WTC11 (cell line): ENCODE measurements around the gene TTC28. TPM values are rescaled to one million over a fixed set of nuclear protein-coding genes. Genes with fewer than 3 reads are reported as not detected.
"Not testable (repeated sequence)": the region's sequence is repeated elsewhere in the genome, so short reads cannot be mapped to it uniquely, and the experiment has no call there.

Experiments
- ATAC-seq: fragments of 200-7000 bp; cut with Tn5 transposase; 2 replicates; pipeline ENCODE4 v1.10.0; 2021; ENCODE audit warnings: mild to moderate bottlenecking, moderate library complexity
- CTCF ChIA-PET: fragments of 300-600 bp; sonication (Branson Sonifier 250); formaldehyde crosslinking; loops from one replicate; lab custom pipeline; 2021; ENCODE audit warnings: antibody characterized with exemption; lab: Charles Lee
- POLR2A ChIA-PET: fragments of 350-600 bp; sonication (Branson Sonifier 250); formaldehyde crosslinking; loops from one replicate; lab custom pipeline; 2021; ENCODE audit warnings: antibody characterized with exemption; lab: Charles Lee
- DNase-seq: peaks from one replicate; pipeline ENCODE4 v3.0.0; 2021; ENCODE audit warnings: low spot score
- H3K27ac Mint-ChIP-seq: 2 replicates; pipeline ENCODE4 v1.8.0; 2021; ENCODE audit warnings: mixed read lengths
- H3K27me3 Mint-ChIP-seq: 2 replicates; pipeline ENCODE4 v1.8.0; 2021; ENCODE audit warnings: low read depth, mild to moderate bottlenecking, moderate library complexity, mixed read lengths
- H3K36me3 Mint-ChIP-seq: 2 replicates; pipeline ENCODE4 v1.8.0; 2021; ENCODE audit warnings: mixed read lengths
- H3K4me1 Mint-ChIP-seq: 2 replicates; pipeline ENCODE4 v1.8.0; 2022; ENCODE audit warnings: mixed read lengths
- H3K4me3 Mint-ChIP-seq: 2 replicates; pipeline ENCODE4 v1.8.0; 2021; ENCODE audit warnings: mild to moderate bottlenecking, moderate library complexity, mixed read lengths
- H3K9me3 Mint-ChIP-seq: 2 replicates; pipeline ENCODE4 v1.8.0; 2021; ENCODE audit warnings: mixed read lengths
- CBFB ChIP-seq: sonication (generic); formaldehyde crosslinking; IDR thresholded peaks from 2 replicates; pipeline ENCODE4 v1.8.1; 2022; ENCODE audit warnings: mild to moderate bottlenecking, low read depth, missing genetic modification reagents
- CTCF ChIP-seq: fragments of 200-600 bp; IDR thresholded peaks from 2 replicates; pipeline ENCODE4 v1.8.0; 2022; ENCODE audit warnings: antibody characterized with exemption
- FOXJ3 ChIP-seq: sonication (generic); formaldehyde crosslinking; IDR thresholded peaks from 2 replicates; pipeline ENCODE4 v1.9.0; 2021; ENCODE audit warnings: missing genetic modification reagents, mild to moderate bottlenecking, borderline replicate concordance
- GABPB1 ChIP-seq: sonication (generic); formaldehyde crosslinking; IDR thresholded peaks from 2 replicates; pipeline ENCODE4 v1.8.1; 2023; ENCODE audit warnings: mild to moderate bottlenecking, missing genetic modification reagents
- NFATC4 ChIP-seq: fragments of 250-450 bp; sonication (Bioruptor Pico); IDR thresholded peaks from 2 replicates; pipeline ENCODE4 v1.9.0; 2021; ENCODE audit warnings: mild to moderate bottlenecking
- RELA ChIP-seq: sonication (generic); formaldehyde crosslinking; IDR thresholded peaks from 2 replicates; pipeline ENCODE4 v1.8.1; 2022; ENCODE audit warnings: missing genetic modification reagents, mild to moderate bottlenecking, borderline replicate concordance
- STAT6 ChIP-seq: sonication (generic); formaldehyde crosslinking; conservative IDR thresholded peaks from 2 replicates; pipeline ENCODE4 v1.8.1; 2023; ENCODE audit warnings: mild to moderate bottlenecking, low read depth, missing genetic modification reagents, moderate library complexity
- ZNF423 ChIP-seq: fragments of 250-450 bp; sonication (Bioruptor Pico); IDR thresholded peaks from 2 replicates; pipeline ENCODE4 v2.1.2; 2022; ENCODE audit warnings: mild to moderate bottlenecking, moderate library complexity
- ZNF671 ChIP-seq: fragments of 250-450 bp; sonication (Bioruptor Pico); IDR thresholded peaks from 2 replicates; pipeline ENCODE4 v1.8.0; 2021; ENCODE audit warnings: mild to moderate bottlenecking
- total RNA-seq: library from RNA; stranded (reverse); gene quantifications from 3 replicates; pipeline ENCODE4 v1.2.3, GENCODE V29; 2021
- TF ChIP-seq, protein P1 (sequence below): sonication (generic); formaldehyde crosslinking; IDR thresholded peaks from 2 replicates; pipeline ENCODE4 v1.8.0; 2023; ENCODE audit warnings: missing genetic modification reagents, mild to moderate bottlenecking, borderline replicate concordance
- TF ChIP-seq, protein P2 (sequence below): sonication (generic); formaldehyde crosslinking; IDR thresholded peaks from 2 replicates; pipeline ENCODE4 v1.8.0; 2022; ENCODE audit warnings: missing genetic modification reagents
- TF ChIP-seq, protein P3 (sequence below): fragments of 250-450 bp; sonication (Bioruptor Pico); IDR thresholded peaks from 2 replicates; pipeline ENCODE4 v1.9.0; 2021; ENCODE audit warnings: mild to moderate bottlenecking
- TF ChIP-seq, protein P4 (sequence below): fragments of 250-450 bp; sonication (Bioruptor Pico); IDR thresholded peaks from 2 replicates; pipeline ENCODE4 v1.9.0; 2021; ENCODE audit warnings: mild to moderate bottlenecking
- TF ChIP-seq, protein P5 (sequence below): sonication (generic); formaldehyde crosslinking; IDR thresholded peaks from 2 replicates; pipeline ENCODE4 v1.8.1; 2023; ENCODE audit warnings: mild to moderate bottlenecking, missing genetic modification reagents

Gene TTC28
- total RNA-seq, 1 experiment from 2014 or later: 13.0 TPM

- TF ChIP-seq, protein P1, sequence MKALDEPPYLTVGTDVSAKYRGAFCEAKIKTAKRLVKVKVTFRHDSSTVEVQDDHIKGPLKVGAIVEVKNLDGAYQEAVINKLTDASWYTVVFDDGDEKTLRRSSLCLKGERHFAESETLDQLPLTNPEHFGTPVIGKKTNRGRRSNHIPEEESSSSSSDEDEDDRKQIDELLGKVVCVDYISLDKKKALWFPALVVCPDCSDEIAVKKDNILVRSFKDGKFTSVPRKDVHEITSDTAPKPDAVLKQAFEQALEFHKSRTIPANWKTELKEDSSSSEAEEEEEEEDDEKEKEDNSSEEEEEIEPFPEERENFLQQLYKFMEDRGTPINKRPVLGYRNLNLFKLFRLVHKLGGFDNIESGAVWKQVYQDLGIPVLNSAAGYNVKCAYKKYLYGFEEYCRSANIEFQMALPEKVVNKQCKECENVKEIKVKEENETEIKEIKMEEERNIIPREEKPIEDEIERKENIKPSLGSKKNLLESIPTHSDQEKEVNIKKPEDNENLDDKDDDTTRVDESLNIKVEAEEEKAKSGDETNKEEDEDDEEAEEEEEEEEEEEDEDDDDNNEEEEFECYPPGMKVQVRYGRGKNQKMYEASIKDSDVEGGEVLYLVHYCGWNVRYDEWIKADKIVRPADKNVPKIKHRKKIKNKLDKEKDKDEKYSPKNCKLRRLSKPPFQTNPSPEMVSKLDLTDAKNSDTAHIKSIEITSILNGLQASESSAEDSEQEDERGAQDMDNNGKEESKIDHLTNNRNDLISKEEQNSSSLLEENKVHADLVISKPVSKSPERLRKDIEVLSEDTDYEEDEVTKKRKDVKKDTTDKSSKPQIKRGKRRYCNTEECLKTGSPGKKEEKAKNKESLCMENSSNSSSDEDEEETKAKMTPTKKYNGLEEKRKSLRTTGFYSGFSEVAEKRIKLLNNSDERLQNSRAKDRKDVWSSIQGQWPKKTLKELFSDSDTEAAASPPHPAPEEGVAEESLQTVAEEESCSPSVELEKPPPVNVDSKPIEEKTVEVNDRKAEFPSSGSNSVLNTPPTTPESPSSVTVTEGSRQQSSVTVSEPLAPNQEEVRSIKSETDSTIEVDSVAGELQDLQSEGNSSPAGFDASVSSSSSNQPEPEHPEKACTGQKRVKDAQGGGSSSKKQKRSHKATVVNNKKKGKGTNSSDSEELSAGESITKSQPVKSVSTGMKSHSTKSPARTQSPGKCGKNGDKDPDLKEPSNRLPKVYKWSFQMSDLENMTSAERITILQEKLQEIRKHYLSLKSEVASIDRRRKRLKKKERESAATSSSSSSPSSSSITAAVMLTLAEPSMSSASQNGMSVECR: no peak
These were observed 60.4 kb downstream of the TTC28 start (continued) for GRCh38 chr22:28619236-28619635.

DNA sequence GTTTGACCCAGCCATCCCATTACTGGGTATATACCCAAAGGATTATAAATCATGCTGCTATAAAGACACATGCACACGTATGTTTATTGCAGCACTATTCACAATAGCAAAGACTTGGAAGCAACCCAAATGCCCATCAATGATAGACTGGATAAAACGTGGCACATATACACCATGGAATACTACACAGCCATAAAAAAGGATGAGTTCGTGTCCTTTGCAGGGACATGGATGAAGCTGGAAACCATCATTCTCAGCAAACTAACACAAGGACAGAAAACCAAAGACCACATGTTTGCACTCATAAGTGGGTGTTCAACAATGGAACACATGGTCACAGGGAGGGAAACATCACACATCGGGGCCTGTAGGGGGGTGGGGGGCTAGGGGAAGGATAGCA is 64.2 kb downstream of the TTC28 start:
- CTCF ChIA-PET, ATAC-seq: not testable (repeated sequence)
- peaks cover 23% of the 10 kb centered on the region for H3K9me3 Mint-ChIP-seq

GRCh38 chr22:28609921-28610320 is 69.7 kb downstream of the TTC28 start:
- H3K9me3 Mint-ChIP-seq: peaks cover 20% of the 10 kb centered on the region
- TF ChIP-seq STAT6 (CRISPR knock-in tag): no peak
- no peak for TF ChIP-seq FOXJ3 (CRISPR knock-in tag)
- no peak for TF ChIP-seq RELA (CRISPR knock-in tag)
- TF ChIP-seq CBFB (CRISPR knock-in tag): no peak
- TF ChIP-seq, protein P2, sequence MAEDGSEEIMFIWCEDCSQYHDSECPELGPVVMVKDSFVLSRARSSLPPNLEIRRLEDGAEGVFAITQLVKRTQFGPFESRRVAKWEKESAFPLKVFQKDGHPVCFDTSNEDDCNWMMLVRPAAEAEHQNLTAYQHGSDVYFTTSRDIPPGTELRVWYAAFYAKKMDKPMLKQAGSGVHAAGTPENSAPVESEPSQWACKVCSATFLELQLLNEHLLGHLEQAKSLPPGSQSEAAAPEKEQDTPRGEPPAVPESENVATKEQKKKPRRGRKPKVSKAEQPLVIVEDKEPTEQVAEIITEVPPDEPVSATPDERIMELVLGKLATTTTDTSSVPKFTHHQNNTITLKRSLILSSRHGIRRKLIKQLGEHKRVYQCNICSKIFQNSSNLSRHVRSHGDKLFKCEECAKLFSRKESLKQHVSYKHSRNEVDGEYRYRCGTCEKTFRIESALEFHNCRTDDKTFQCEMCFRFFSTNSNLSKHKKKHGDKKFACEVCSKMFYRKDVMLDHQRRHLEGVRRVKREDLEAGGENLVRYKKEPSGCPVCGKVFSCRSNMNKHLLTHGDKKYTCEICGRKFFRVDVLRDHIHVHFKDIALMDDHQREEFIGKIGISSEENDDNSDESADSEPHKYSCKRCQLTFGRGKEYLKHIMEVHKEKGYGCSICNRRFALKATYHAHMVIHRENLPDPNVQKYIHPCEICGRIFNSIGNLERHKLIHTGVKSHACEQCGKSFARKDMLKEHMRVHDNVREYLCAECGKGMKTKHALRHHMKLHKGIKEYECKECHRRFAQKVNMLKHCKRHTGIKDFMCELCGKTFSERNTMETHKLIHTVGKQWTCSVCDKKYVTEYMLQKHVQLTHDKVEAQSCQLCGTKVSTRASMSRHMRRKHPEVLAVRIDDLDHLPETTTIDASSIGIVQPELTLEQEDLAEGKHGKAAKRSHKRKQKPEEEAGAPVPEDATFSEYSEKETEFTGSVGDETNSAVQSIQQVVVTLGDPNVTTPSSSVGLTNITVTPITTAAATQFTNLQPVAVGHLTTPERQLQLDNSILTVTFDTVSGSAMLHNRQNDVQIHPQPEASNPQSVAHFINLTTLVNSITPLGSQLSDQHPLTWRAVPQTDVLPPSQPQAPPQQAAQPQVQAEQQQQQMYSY (CRISPR knock-in tag): no peak
- no peak for TF ChIP-seq ZNF423 (CRISPR knock-in tag)
- no peak for TF ChIP-seq ZNF671 (CRISPR knock-in tag)
- TF ChIP-seq CTCF: no peak
- TF ChIP-seq GABPB1 (CRISPR knock-in tag): no peak
- TF ChIP-seq, protein P3, sequence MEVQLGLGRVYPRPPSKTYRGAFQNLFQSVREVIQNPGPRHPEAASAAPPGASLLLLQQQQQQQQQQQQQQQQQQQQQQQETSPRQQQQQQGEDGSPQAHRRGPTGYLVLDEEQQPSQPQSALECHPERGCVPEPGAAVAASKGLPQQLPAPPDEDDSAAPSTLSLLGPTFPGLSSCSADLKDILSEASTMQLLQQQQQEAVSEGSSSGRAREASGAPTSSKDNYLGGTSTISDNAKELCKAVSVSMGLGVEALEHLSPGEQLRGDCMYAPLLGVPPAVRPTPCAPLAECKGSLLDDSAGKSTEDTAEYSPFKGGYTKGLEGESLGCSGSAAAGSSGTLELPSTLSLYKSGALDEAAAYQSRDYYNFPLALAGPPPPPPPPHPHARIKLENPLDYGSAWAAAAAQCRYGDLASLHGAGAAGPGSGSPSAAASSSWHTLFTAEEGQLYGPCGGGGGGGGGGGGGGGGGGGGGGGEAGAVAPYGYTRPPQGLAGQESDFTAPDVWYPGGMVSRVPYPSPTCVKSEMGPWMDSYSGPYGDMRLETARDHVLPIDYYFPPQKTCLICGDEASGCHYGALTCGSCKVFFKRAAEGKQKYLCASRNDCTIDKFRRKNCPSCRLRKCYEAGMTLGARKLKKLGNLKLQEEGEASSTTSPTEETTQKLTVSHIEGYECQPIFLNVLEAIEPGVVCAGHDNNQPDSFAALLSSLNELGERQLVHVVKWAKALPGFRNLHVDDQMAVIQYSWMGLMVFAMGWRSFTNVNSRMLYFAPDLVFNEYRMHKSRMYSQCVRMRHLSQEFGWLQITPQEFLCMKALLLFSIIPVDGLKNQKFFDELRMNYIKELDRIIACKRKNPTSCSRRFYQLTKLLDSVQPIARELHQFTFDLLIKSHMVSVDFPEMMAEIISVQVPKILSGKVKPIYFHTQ (CRISPR knock-in tag): no peak
- no peak for TF ChIP-seq NFATC4
- TF ChIP-seq, protein P4, sequence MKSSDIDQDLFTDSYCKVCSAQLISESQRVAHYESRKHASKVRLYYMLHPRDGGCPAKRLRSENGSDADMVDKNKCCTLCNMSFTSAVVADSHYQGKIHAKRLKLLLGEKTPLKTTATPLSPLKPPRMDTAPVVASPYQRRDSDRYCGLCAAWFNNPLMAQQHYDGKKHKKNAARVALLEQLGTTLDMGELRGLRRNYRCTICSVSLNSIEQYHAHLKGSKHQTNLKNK (CRISPR knock-in tag): no peak
- TF ChIP-seq, protein P5, sequence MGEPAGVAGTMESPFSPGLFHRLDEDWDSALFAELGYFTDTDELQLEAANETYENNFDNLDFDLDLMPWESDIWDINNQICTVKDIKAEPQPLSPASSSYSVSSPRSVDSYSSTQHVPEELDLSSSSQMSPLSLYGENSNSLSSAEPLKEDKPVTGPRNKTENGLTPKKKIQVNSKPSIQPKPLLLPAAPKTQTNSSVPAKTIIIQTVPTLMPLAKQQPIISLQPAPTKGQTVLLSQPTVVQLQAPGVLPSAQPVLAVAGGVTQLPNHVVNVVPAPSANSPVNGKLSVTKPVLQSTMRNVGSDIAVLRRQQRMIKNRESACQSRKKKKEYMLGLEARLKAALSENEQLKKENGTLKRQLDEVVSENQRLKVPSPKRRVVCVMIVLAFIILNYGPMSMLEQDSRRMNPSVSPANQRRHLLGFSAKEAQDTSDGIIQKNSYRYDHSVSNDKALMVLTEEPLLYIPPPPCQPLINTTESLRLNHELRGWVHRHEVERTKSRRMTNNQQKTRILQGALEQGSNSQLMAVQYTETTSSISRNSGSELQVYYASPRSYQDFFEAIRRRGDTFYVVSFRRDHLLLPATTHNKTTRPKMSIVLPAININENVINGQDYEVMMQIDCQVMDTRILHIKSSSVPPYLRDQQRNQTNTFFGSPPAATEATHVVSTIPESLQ (CRISPR knock-in tag): no peak
- TF ChIP-seq, all 79 proteins: peak for 0
- POLR2A ChIA-PET: no interaction called here
- H3K36me3 Mint-ChIP-seq: no peaks in the 10 kb centered on the region
- no peak overlapping the region for H3K27ac Mint-ChIP-seq
- DNase-seq (no peak), ATAC-seq (no peak)
- CTCF ChIA-PET: interaction anchor here (0.7 kb wide), 1 partner anchor 189 kb away, joined by 5 read pairs; no protein-coding TSS in a partner anchor
- H3K27me3 Mint-ChIP-seq: no peaks in the 10 kb centered on the region; the same call in 1 of the 2 replicates
- peaks cover 14% of the 10 kb centered on the region for H3K4me1 Mint-ChIP-seq
- no peak overlapping the region for H3K4me3 Mint-ChIP-seq

More for the DNA sequence above, 64.2 kb downstream of the TTC28 start:
- H3K27ac Mint-ChIP-seq, H3K4me1 Mint-ChIP-seq, DNase-seq, H3K4me3 Mint-ChIP-seq, H3K27me3 Mint-ChIP-seq, H3K36me3 Mint-ChIP-seq, POLR2A ChIA-PET: not testable (repeated sequence)
